NCI-H146 treated with DMSO at 0.1 percent for 48 hours (cell line): ENCODE measurements around the gene C5orf15.
"Not testable (repeated sequence)": the region's sequence is repeated elsewhere in the genome, so short reads cannot be mapped to it uniquely, and the experiment has no call there.

ENCODE experiments used
- DNase-seq: peaks from one replicate; lab custom pipeline; 2025; ENCODE audit not compliant: unreplicated experiment; lab: John Stamatoyannopoulos, UW

C5orf15 gene

GRCh38 chr5:133994297-133994989 lies 26.0 kb upstream of the C5orf15 start:
- no peak for DNase-seq

DNA sequence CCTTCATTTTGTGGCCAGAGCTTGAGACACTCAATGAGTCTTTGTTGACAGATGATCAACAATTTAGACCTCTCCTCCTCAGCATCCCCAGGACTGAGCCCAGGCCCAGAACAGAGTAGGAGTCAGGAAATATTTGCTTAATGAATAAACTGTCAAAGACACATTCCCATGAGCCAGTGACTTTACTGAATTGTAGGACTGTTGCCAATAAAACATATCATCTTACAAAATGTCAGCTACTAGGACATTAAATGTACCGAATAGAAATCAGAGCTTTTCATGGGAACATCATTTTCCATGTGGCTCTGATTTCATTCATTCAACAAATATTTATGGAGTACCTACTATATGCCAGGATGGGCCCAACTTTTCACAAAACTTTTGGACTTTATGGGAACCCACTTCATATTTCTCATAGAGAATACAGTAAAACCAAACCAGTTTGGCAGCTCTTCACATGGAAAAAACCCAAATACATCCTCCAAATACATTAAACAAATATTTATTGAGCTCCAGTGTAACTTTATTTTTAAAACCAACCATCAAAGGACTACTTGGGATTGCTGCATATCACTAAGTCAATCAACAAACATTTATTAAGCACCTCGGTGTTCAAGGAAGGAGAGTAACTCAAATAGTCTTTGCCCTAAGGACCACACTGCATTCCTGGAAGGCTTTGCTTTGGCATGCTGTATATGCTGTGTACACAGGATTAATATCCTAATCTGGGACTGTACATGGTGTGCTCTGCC lies 24.9 kb upstream of the C5orf15 start:
- no peak for DNase-seq

DNA sequence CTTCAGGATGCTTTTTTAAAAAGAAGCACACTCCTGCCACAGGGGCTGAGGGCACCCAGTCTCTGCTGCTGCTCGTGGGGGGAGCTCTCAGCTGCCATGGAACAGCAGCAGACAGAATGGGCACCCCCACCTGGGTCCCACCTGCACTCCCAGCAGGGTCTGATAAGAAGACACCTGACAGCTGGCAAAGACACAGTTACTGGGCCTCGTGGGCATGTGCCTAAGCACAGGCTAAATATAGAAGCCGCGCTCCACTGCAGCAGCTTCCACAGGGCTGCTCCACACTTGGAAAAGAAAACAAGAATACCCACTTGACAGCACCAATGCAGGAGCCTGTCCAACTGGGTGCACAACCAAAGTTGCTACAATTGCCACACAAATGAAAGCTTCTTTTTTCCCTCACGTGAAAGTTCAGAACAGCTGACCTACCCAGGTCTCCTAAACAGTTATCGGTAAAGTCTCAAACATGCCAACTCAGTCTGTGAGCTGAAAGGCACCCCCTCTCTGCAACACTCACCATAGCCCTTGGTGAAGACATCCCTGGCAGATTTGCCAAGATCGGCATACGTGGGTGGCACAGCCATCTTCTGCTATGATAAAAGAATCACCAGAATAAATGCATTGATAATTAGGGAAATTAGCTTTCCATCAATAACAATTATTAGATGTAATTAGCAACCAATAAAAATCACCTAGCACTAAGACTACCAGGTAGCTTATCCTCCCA lies 24.2 kb upstream of the C5orf15 start:
- no peak for DNase-seq

- DNase-seq: no peak
Observed at GRCh38 chr5:133991171-133991910, 22.9 kb upstream of the C5orf15 start.

GRCh38 chr5:133990396-133990795 lies 22.0 kb upstream of the C5orf15 start:
- no peak for DNase-seq

DNA sequence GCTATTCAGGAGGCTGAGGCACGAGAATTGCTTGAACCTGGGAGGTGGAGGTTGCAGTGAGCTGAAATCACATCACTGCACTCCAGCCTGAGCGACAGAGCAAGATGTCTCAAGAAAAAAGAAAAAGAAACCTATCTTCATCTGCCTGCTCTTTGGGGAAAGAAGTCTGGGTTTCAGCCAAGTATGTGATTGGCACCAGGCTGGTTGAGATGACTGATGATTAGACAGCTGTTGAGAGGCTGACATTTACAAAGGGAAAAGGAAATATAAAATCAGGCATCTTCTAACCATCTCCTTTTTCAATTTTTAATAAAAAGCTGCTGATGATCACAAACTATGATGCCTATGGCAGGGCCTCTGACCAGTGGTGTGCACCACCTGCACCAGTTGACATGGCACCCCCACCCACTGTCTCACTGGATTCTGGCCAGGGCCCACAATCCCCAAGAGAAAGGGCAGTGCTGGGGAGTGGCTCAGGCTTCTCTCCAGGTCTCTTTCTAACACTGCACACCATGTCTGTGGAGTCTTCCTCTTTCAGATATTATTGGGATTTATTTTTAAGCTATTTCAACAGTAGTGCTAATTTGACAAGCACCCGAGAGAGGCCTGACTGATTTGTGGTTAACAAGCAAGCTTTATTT lies 17.2 kb upstream of the C5orf15 start:
- DNase-seq: no peak

GRCh38 chr5:133983674-133984073 lies 15.2 kb upstream of the C5orf15 start:
- DNase-seq: no peak

DNA sequence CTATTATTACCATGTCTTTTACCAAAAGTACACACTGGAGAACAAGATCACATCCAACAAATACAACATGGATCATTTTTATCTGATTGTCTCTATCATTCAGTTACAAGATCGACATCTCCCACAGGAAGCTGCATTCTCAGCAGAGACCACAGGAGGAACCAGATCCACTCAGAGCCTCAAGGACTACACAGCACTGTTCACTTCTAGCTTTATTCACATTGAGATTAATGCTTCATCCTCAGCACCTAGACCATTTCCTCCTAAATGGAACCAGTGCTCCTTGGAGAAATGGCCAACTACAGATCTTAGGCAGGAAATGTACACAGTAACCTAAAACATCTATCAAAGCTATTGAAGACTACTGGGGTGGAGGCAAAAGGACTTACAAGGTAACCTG lies 13.3 kb upstream of the C5orf15 start:
- DNase-seq: no peak

GRCh38 chr5:133980652-133981051 lies 12.2 kb upstream of the C5orf15 start:
- no peak for DNase-seq

GRCh38 chr5:133978943-133979342 lies 10.5 kb upstream of the C5orf15 start:
- DNase-seq: no peak

- no peak for DNase-seq
Observed at GRCh38 chr5:133977858-133978257, 9.4 kb upstream of the C5orf15 start.

GRCh38 chr5:133977161-133977787 lies 8.8 kb upstream of the C5orf15 start:
- DNase-seq: no peak

GRCh38 chr5:133975546-133975945 lies 7.1 kb upstream of the C5orf15 start:
- DNase-seq: not testable (repeated sequence)

GRCh38 chr5:133974142-133974541 lies 5.7 kb upstream of the C5orf15 start:
- DNase-seq: no peak

- no peak for DNase-seq
Observed at GRCh38 chr5:133970325-133970909, 2.0 kb upstream of the C5orf15 start.

- no peak for DNase-seq
Observed at GRCh38 chr5:133969654-133970324, 1.4 kb upstream of the C5orf15 start.

- DNase-seq: no peak
Observed at GRCh38 chr5:133967698-133968203, 674 bp downstream of the C5orf15 start.

GRCh38 chr5:133967124-133967523 lies 1.3 kb downstream of the C5orf15 start:
- DNase-seq: no peak

- DNase-seq: no peak
Observed at GRCh38 chr5:133966090-133966489, 2.3 kb downstream of the C5orf15 start.
